GM21786 (cell line): ENCODE measurements around the gene SEMA6A.
"Not testable (repeated sequence)": the region's sequence is repeated elsewhere in the genome, so short reads cannot be mapped to it uniquely, and the experiment has no call there.

Source experiments
- ATAC-seq: cut with Tn5 transposase; IDR thresholded peaks from one replicate; pipeline ENCODE4 v1.9.1; 2021; ENCODE audit not compliant: unreplicated experiment

SEMA6A gene

GRCh38 chr5:116554764-116555163 is 19.9 kb downstream of the SEMA6A start:
- no peak for ATAC-seq

- no peak for ATAC-seq
These were observed 21.3 kb downstream of the SEMA6A start for GRCh38 chr5:116553366-116553765.

DNA sequence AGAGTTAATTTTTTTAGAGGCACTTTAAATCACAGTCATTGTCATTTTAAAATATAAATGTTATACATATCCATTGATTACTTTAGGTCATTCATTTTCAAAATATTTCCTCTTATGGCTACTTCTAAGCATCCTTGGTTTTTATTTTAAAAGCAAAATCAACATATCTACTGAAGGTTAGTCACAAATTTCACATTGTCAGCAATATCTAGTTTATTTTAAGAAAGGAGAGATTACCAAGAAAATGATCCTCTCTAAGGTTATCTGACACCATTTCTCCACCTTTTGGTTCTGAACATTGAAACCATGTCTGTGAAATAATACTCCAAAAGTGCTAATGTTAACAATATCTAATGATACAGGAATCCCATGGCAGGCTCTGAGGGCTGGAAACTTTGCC is 24.5 kb downstream of the SEMA6A start:
- ATAC-seq = no peak

- no peak for ATAC-seq
These were observed 27.9 kb downstream of the SEMA6A start for GRCh38 chr5:116546743-116547124.

DNA sequence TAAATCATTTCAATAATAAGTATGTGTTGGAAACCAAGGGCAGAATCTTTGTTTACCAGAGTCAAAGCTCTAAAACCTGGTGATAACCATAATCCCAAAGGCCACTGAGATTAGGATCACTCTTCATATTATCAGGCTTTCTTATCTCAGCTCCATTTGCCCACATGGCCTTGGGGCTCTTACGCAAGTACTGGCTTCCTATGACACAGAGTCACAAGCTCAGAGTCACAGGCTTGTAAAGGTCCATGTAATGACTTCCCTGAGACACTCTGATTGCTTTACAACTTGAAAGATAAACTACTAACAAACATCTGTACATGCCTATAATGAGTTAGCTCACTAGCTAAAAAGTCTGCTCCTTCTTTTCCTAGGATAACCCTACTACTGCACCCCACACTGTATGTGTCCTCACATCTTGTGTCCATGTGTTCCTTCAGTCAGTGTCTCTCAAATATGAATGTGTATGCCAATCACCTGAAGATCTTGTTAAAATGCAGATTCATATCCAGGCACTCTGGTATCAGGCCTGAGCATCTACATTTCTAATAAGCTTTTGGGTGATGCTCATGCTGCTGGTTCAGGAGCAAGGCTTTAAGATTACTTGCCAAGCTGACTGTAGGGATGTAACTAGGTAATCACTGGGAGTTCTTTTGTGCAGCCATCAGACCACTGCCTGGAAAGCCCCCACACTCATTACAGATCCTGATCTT is 28.4 kb downstream of the SEMA6A start:
- no peak for ATAC-seq

GRCh38 chr5:116545465-116545864 is 29.2 kb downstream of the SEMA6A start:
- not testable (repeated sequence) for ATAC-seq

DNA sequence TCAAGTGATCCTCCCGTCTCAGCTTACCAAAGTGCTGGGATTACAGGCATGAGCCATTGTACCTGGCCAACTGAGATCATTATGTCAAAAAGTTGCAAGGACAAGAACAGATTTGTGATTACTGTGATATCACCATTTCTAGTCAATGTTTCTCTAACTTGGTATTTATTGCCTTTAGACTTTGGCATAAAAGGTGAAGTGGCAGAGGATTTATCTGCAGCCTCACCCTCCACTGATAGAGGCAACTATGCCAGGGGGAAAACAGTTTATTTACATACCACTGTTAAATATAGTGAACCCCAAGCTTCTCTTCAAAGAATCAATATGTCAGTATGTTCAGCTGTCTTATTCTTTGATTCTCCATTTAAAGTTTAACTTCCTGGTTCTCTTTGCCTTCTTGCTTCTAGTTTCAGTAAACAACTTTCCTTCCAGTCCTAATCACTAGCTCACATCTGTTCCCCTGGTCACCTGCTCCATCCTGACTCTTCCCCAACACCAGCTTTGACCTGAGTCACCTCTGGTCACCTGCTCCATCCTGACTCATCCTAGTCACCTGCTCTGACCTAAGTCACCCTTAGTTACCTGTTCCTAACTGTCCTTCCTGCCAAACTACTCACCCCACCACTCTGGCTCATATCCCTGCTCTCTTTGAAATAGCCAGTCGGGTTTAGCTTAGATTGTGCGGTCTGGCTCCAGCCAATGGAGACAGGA is 29.9 kb downstream of the SEMA6A start:
- ATAC-seq = no peak

DNA sequence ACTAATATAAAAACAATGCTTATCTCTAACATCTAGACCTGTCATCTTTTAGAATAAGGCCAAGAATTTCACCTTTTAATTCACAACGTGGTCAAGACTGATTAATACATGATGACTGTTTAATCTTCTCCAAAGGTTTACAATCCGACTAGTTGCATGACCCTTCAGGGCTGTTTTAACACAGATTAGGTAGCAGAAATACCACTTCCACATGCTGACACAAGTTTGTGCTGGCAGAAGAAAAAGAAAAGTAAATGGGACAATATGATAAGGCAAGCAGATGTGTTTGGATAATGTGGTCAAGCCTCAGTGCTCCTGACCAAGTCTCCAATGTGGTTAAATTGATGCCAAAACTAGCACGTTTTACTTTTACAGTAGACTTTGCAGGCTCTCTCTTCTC is 31.1 kb downstream of the SEMA6A start:
- no peak for ATAC-seq

DNA sequence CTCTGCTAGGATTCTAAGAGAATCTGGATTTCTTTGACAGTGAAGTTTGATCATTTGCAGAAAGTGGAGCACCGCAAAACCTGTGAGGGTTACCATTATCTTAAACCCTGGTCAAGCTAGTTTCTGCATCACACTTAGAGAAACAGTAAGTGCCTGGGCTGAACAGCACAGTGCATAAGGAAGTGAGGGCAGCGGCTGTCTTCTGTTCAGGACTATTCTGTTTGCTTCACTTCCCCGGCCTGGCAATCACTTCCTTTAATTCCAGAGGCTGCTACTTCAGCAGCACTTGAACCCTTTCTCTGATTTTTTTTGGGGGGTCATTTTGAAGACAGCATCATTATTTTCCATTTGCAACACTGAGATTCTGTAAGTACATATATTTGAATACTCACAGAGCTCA is 32.0 kb downstream of the SEMA6A start:
- no peak for ATAC-seq

DNA sequence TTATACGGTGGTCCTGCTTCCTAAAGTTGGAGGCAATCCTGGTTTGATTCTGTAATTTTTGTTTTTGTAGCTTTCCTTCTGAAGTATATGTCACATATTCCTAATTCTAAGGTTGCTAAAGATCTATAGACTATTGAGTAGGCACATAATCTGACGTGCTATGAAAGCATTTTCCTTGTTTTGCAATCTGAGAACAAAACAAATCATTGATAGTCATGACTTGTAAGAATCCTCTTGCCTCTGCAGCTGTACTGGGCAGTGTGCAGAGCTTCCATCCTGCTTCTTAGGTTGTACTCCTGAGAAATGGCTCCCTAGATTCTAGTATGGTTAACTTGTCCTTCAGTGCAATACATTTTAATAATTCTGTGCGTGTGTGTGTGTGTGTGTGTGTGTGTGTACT is 35.4 kb downstream of the SEMA6A start:
- no peak for ATAC-seq

DNA sequence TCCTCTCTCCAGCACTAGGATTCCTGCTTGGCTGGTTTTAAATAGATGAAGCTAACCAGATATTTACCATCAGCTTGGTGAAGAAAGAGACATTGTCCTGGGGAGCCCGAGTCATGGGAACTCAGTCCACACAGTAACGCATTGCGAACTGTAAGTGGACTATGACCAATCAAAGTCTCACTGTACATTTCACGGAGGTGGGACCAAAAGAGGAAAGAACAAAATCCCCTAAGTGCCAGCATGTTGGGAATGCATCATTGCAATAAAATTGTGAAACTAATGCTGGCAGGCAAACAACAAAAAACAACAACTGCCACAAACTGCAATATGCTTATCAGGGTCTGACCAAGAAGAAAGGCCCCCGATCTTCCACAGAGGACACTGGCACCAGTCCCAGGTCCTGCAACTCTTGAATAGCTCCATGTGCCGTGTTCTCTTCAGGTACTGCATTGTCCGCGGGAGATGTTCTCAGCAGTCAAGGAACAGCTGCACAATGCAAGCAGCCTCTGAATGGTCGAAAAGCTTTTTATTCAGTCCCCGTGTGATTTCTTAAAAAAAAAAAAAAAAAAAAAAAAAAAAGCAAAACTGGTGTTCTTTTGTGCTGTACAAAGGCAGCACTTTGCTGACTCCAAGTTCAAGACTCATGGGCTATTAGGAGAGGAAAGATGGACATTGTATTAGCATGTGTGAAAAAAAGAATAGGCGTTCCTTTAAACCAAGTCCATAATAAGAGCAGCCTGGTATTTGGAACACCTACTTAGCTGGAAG is 38.1 kb downstream of the SEMA6A start:
- no peak for ATAC-seq

GRCh38 chr5:116534964-116535651 is 39.5 kb downstream of the SEMA6A start:
- no peak for ATAC-seq

DNA sequence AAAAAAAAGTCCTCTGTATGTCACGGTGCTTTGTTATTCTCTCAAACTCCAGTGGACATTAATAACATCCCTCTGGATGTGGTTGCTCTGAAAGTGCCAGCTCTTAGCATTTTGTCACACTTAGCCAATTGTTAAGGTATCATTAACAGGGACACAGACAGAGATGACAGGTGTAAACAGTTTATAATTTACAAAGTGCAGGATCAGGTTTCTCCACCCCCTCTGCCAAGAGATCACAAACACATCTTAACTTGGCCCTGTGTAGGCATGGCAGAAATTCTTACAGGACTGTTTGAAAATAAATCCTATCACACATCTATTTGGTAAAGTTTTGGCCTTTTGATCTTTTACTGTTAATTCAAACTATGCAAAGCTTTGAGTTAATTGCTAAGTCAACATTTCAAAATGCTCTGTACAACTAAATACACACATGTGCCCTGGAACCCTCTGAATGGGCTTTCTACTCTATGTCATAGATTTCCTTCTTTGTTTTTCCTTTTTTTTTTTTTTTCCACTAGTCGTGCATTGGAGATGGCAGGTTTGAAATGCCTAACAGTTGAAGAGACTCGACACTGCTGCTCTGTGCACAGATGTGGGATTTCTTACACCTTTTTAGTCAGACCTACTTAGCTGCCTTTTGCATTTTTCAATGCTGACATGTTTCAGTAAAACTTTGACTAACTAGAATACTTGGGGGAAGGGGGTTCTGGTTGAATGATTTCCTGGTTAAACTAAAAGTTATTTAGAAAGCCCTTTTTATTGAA is 41.7 kb downstream of the SEMA6A start:
- no peak for ATAC-seq

DNA sequence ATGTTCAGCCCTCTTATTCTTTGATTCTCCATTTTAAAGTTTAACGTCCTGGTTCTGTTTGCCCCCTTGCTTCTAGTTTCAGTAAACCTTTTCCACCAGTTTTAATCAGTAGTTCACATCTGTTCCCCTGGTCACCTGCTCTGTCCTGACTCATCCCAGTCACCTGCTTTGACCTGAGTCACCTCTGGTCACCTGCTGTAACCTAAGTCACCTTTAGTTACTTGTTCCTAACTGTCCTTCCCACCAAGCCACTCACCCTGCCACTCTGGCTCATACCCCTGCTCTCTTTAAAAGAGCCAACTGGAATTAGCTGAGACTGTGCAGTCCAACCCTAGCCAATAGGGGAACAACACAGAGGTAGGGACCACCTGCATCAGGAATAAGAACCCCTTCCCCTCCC is 43.0 kb downstream of the SEMA6A start:
- no peak for ATAC-seq

- no peak for ATAC-seq
These were observed 43.5 kb downstream of the SEMA6A start for GRCh38 chr5:116531117-116531516.

DNA sequence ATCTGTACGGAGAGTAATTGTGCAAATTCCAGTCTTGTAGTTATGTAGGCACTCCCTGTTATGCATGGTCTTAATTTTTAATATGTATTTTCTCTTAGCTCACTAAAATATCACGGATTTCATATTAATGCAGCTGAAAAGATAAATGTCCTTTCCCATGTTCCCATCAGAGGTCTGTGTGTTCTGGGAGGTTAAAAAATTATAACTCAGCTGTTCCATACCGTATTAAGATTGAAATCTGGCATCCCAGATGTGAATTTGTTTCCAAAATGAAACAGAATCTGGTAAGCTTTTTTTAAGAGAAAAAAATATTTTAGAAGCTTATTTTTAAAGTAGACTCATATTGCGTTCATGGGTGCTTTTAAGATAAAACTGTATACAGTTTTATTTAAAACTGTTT is 44.3 kb downstream of the SEMA6A start:
- ATAC-seq = no peak

GRCh38 chr5:116529615-116530014 is 45.0 kb downstream of the SEMA6A start:
- ATAC-seq = no peak

GRCh38 chr5:116528519-116529234 is 45.9 kb downstream of the SEMA6A start:
- ATAC-seq = no peak

GRCh38 chr5:116527582-116527981 is 47.0 kb downstream of the SEMA6A start:
- ATAC-seq = no peak

DNA sequence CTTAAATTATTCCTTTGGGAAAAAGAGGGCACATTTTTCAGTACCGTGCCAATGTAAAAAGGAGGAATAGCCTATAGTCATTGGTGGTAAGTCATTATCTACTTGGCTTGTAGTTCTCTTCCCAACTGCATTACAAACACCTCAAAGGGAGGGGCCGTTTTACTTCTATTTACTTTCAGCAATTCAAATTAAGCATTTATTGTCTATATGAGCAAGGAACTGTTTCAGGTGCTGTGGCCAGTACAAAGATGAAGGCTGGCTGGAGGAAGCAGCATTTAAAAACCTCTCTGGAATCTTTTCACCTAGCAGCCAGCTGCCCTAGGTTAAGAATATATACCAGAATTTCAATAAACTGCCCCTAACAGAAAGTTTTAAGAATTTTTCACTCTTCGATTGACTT is 48.9 kb downstream of the SEMA6A start:
- ATAC-seq = no peak
